Measurements from ENCODE around the gene CCL4L2. TPM values are rescaled to one million over a fixed set of nuclear protein-coding genes. Genes with fewer than 3 reads are reported as not detected.
"Not testable (repeated sequence)": the region's sequence is repeated elsewhere in the genome, so short reads cannot be mapped to it uniquely, and the experiment has no call there.

Gene CCL4L2
- total and polyA plus RNA-seq, 2 of the 8 experiments (the other 6 are each of a cell fraction or from before 2014, with no cell fraction given), result not detected

GRCh38 chr17:36215406-36216308 is 4.8 kb downstream of the CCL4L2 start:
- H3K4me1 ChIP-seq (replicated peaks in 1 of 4; ENCODE audit: control insufficient read depth in 3 of 4, insufficient read depth in 4 of 4, low read length in 3 of 4); H4K91ac ChIP-seq (replicated peaks; ENCODE audit: insufficient read length, low read length); FAIRE-seq; H3K79me1 ChIP-seq (ENCODE audit: low read depth, low read length); H4K5ac ChIP-seq (ENCODE audit: insufficient read length, low read depth, low read length); H3K14ac ChIP-seq (ENCODE audit: insufficient read length); H3K9ac ChIP-seq (replicated peaks in 1 of 4; ENCODE audit: extremely low read depth in 1 of 4, low read depth in 3 of 4, low read length in 3 of 4); H4K8ac ChIP-seq (ENCODE audit: extremely low read depth, insufficient read depth, low read length); H3K4me3 ChIP-seq (ENCODE audit: extremely low read depth in 1 of 4, insufficient read depth in 2 of 4, low read depth in 3 of 4, low read length in 4 of 4); H2BK12ac ChIP-seq (ENCODE audit: low read depth, low read length); H3K56ac ChIP-seq (replicated peaks; ENCODE audit: insufficient read length, low read depth, low read length); H3K4ac ChIP-seq (replicated peaks; ENCODE audit: insufficient read length, low read depth, low read length); H3K27me3 ChIP-seq (replicated peaks in 1 of 4; ENCODE audit: control insufficient read depth in 3 of 4, extremely low read depth in 1 of 4, insufficient read depth in 3 of 4, low read length in 3 of 4); H3K18ac ChIP-seq (ENCODE audit: extremely low read depth, low read length); H3K36me3 ChIP-seq (ENCODE audit: control insufficient read depth in 2 of 4, insufficient read depth in 4 of 4, low read length in 3 of 4); H2BK15ac ChIP-seq (ENCODE audit: low read length); DNase-seq (ENCODE audit: low read depth in 1 of 2, low spot score in 2 of 2); H4K20me1 ChIP-seq (replicated peaks in 1 of 2; ENCODE audit: control insufficient read depth in 1 of 2, insufficient read depth in 2 of 2, low read length in 2 of 2); POLR2A ChIA-PET (ENCODE audit: partially characterized antibody); H3K27ac ChIP-seq (ENCODE audit: low read depth, low read length); H2AK5ac ChIP-seq (ENCODE audit: low read depth, low read length); H3K79me2 ChIP-seq (ENCODE audit: control insufficient read depth in 1 of 2, insufficient read depth in 2 of 2, low read length in 2 of 2); H2AFZ ChIP-seq (ENCODE audit: low read length); H3K23me2 ChIP-seq (ENCODE audit: low read depth, low read length); H2BK20ac ChIP-seq (ENCODE audit: low read length); H3K23ac ChIP-seq (ENCODE audit: insufficient read length); H2BK5ac ChIP-seq (ENCODE audit: low read depth, low read length); H3K4me2 ChIP-seq (ENCODE audit: insufficient read depth in 1 of 2, low read depth in 2 of 2, low read length in 2 of 2); H2BK120ac ChIP-seq (replicated peaks; ENCODE audit: low read depth, low read length): not testable (repeated sequence)
- 94% methylated on average over 7 of the region's 7 CpGs; no CpG with 5 or more reads in 1 of the 2 experiments for WGBS, 2 experiments (ENCODE audit: extremely low coverage in 1 of 2, insufficient coverage in 1 of 2, insufficient read length in 1 of 2, insufficient replicate concordance in 2 of 2, low coverage in 1 of 2, low lambda C conversion rate in 2 of 2, missing lambda C conversion rate in 1 of 2)
- peaks cover 18 to 22% of the 10 kb centered on the region in 2 experiments; a peak in 3 of 4 replicates for H3K9me3 ChIP-seq (ENCODE audit: insufficient read depth in 2 of 2, low read depth in 1 of 2, low read length in 1 of 2)
- CTCF ChIA-PET (ENCODE audit: partially characterized antibody), result interaction anchor here (1.3 kb wide), 1 partner anchor 67 kb away, joined by 4 read pairs; no protein-coding TSS in a partner anchor

Data from H1 (cell line).